HEK293T (cell line): ENCODE data around the gene LY6G5B.

Experiments used
- BHLHE40 ChIP-seq: fragments of 450-650 bp; IDR thresholded peaks from 2 replicates; pipeline ENCODE4 v1.6.1; 2016; ENCODE audit warnings: mild to moderate bottlenecking, moderate library complexity, borderline replicate concordance
- CTBP1 ChIP-seq: fragments of 450-650 bp; IDR thresholded peaks from 2 replicates; pipeline ENCODE4 v1.6.1; 2016; ENCODE audit warnings: borderline replicate concordance
- ELF4 ChIP-seq: fragments of 450-650 bp; IDR thresholded peaks from 2 replicates; pipeline ENCODE4 v1.6.1; 2017; ENCODE audit warnings: antibody characterized with exemption
- FOXA1 ChIP-seq: fragments of 450-650 bp; IDR thresholded peaks from 2 replicates; pipeline ENCODE4 v1.6.1; 2016; ENCODE audit warnings: mild to moderate bottlenecking
- FOXM1 ChIP-seq: fragments of 450-650 bp; IDR thresholded peaks from 2 replicates; pipeline ENCODE4 v1.6.1; 2017; ENCODE audit warnings: mild to moderate bottlenecking, borderline replicate concordance
- LEF1 ChIP-seq: fragments of 450-650 bp; IDR thresholded peaks from 2 replicates; pipeline ENCODE4 v1.6.1; 2017; ENCODE audit warnings: mild to moderate bottlenecking, borderline replicate concordance
- NFRKB ChIP-seq: fragments of 450-650 bp; IDR thresholded peaks from 2 replicates; pipeline ENCODE4 v1.6.1; 2016; ENCODE audit warnings: mild to moderate bottlenecking, moderate library complexity
- SP1 ChIP-seq: fragments of 450-650 bp; IDR thresholded peaks from 2 replicates; pipeline ENCODE4 v1.6.1; 2017
- SUZ12 ChIP-seq: fragments of 450-650 bp; IDR thresholded peaks from 2 replicates; pipeline ENCODE4 v1.6.1; 2016; ENCODE audit warnings: mild to moderate bottlenecking
- TARDBP ChIP-seq: fragments of 450-650 bp; IDR thresholded peaks from 2 replicates; pipeline ENCODE4 v1.6.1; 2016
- TF ChIP-seq, protein P1 (sequence below): fragments of 450-650 bp; IDR thresholded peaks from 2 replicates; pipeline ENCODE4 v1.6.1; 2016

- TF ChIP-seq FOXM1 (no peak), SP1 (no peak), LEF1 (no peak), CTBP1 (no peak), BHLHE40 (no peak), SUZ12 (no peak), NFRKB (no peak), TARDBP (no peak), FOXA1 (no peak), ELF4 (no peak)
- TF ChIP-seq, protein P1, sequence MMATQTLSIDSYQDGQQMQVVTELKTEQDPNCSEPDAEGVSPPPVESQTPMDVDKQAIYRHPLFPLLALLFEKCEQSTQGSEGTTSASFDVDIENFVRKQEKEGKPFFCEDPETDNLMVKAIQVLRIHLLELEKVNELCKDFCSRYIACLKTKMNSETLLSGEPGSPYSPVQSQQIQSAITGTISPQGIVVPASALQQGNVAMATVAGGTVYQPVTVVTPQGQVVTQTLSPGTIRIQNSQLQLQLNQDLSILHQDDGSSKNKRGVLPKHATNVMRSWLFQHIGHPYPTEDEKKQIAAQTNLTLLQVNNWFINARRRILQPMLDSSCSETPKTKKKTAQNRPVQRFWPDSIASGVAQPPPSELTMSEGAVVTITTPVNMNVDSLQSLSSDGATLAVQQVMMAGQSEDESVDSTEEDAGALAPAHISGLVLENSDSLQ = no peak
These were observed 24.5 kb upstream of the LY6G5B start for GRCh38 chr6:31645325-31645724.
